ENCODE data around the gene ATG9B. TPM values are rescaled to one million over a fixed set of nuclear protein-coding genes. Genes with fewer than 3 reads are reported as not detected.

The ATG9B gene
- total RNA-seq, 1 experiment from 2014 or later: 0.98 TPM

DNA sequence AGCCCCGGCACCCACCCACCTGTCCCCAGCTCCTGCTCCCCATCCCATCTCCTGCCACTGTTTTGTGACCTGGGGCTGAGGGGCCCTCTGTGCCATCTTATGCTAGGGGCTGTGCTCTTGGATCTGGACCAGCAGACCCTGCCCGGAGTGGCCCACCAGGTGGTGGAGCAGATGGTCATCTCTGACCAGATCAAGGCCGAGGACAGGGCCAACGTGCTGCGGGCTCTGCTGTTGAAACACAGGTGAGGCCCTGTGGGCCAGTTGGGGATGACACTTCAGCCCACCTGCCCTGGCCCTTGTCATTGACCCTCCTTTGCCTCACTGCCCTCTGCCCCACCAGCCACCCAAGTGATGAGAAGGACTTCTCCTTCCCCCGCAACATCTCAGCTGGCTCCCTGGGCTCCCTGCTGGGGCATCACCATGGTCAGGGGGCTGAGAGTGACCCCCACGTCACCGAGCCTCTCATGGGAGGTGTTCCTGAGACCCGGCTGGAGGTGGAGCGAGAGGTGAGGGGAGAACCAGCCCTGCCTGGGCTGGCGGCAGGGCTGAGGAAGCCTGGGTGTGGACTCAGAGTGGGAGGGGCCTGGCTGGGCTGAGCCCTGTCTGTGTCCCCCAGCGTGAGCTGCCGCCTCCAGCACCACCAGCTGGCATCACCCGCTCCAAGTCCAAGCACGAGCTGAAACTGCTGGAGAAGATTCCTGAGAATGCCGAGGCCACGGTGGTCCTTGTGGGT lies 45.7 kb upstream of the ATG9B start:
- in situ Hi-C loops (cut with HindIII; ENCODE audit: low pct_unique_long_range_greater_than_20kb, low sequenced_read_pairs) (no loop called here), intact Hi-C loops (cut with micrococcal nuclease; ENCODE audit: unreplicated experiment) (no loop called here)
- ChIA-PET POLR2A (no interaction called here), CTCF (no interaction called here)
- no peak for ATAC-seq
- Histone ChIP-seq H3K27ac (ENCODE audit: low read length) (no peak overlapping the region), H3K4me3 (ENCODE audit: low read depth in 2 of 2, low read length in 2 of 2) (no peak overlapping the region), H3K4me1 (ENCODE audit: control insufficient read depth, insufficient read depth, low read length) (peaks cover under 1% of the 10 kb centered on the region; the same call in 1 of the 2 replicates), H3K27me3 (ENCODE audit: control insufficient read depth, insufficient read depth, low read length) (no peaks in the 10 kb centered on the region), H3K36me3 (ENCODE audit: control insufficient read depth, insufficient read depth, low read length) (peaks cover 19% of the 10 kb centered on the region), H3K9me3 (ENCODE audit: control insufficient read depth, insufficient read depth, low read depth, low read length) (no peaks in the 10 kb centered on the region)
- no peak for TF ChIP-seq TCF7L2 (IDR thresholded peaks at IDR 0.05; ENCODE audit: low read depth, low read length)
- no peak for TF ChIP-seq POLR2AphosphoS5 (IDR thresholded peaks at IDR 0.05; ENCODE audit: low read depth, low read length)
- no peak for TF ChIP-seq REST (IDR thresholded peaks at IDR 0.05; ENCODE audit: insufficient read depth in 1 of 2, low read depth in 2 of 2, low read length in 1 of 2)
- TF ChIP-seq CTCF (IDR thresholded peaks at IDR 0.05): no peak
- no peak for TF ChIP-seq SIN3A (IDR thresholded peaks at IDR 0.05; ENCODE audit: borderline replicate concordance, insufficient read depth, low read depth, low read length)
- BruUV-seq (replicated peaks): no TSS peak
- DNase-seq (ENCODE audit: low read depth, low spot score): no peak

GRCh38 chr7:151068069-151068773 lies 43.9 kb upstream of the ATG9B start:
- DNase-seq (ENCODE audit: low read depth, low spot score): no peak
- intact Hi-C loops (cut with micrococcal nuclease; ENCODE audit: unreplicated experiment): no loop called here
- POLR2A ChIA-PET: no interaction called here
- CTCF ChIA-PET: interaction anchor here (0.5 to 0.7 kb wide), 2 partner anchors 17 to 40 kb away, joined by 3 to 4 read pairs; partner anchors contain the start of gene ABCB8
- H3K9me3 ChIP-seq (ENCODE audit: control insufficient read depth, insufficient read depth, low read depth, low read length): no peaks in the 10 kb centered on the region
- no peak overlapping the region for H3K27ac ChIP-seq (ENCODE audit: low read length)
- peaks cover 22% of the 10 kb centered on the region for H3K36me3 ChIP-seq (ENCODE audit: control insufficient read depth, insufficient read depth, low read length)
- H3K4me1 ChIP-seq (ENCODE audit: control insufficient read depth, insufficient read depth, low read length): peaks cover 4% of the 10 kb centered on the region; the same call in 1 of the 2 replicates
- no peak for TF ChIP-seq SIN3A (IDR thresholded peaks at IDR 0.05; ENCODE audit: borderline replicate concordance, insufficient read depth, low read depth, low read length)
- no peak for TF ChIP-seq TCF7L2 (IDR thresholded peaks at IDR 0.05; ENCODE audit: low read depth, low read length)
- no peak for TF ChIP-seq POLR2AphosphoS5 (IDR thresholded peaks at IDR 0.05; ENCODE audit: low read depth, low read length)
- TF ChIP-seq CTCF (IDR thresholded peaks at IDR 0.05): no peak
- no peak for TF ChIP-seq REST (IDR thresholded peaks at IDR 0.05; ENCODE audit: insufficient read depth in 1 of 2, low read depth in 2 of 2, low read length in 1 of 2)
- in situ Hi-C loops (cut with HindIII; ENCODE audit: low pct_unique_long_range_greater_than_20kb, low sequenced_read_pairs): no loop called here
- no TSS peak for BruUV-seq (replicated peaks)
- no peaks in the 10 kb centered on the region for H3K27me3 ChIP-seq (ENCODE audit: control insufficient read depth, insufficient read depth, low read length)
- no peak for ATAC-seq
- no peak overlapping the region for H3K4me3 ChIP-seq (ENCODE audit: low read depth in 2 of 2, low read length in 2 of 2)

Measured in Panc1 (cell line).